Spleen (tissue), 7 donors: Measurements from ENCODE around the gene CALM3.

Experiments used
- CTCF ChIP-seq, 11 experiments: fragments of 200-600 bp in 7 of 11; fragments of 450-650 bp in 4 of 11; sonication (generic) in 4 of 11; IDR thresholded peaks in 8 of 11; conservative IDR thresholded peaks in 3 of 11; 1 replicate in 7 of 11; 2 replicates in 4 of 11; pipeline versions ENCODE4 v1.4.0 to v1.8.0; 2016 to 2021; ENCODE audit warnings: antibody characterized with exemption in 11 of 11, inconsistent platforms in 4 of 11, mild to moderate bottlenecking in 1 of 11
- POLR2A ChIP-seq, 3 donors: fragments of 450-650 bp; IDR thresholded peaks; one replicate each; pipeline ENCODE4 v1.5.1; 2017; ENCODE audit warnings: antibody characterized with exemption in 3 of 3, mild to moderate bottlenecking in 1 of 3
- POLR2AphosphoS5 ChIP-seq, 3 donors: sonication (generic); formaldehyde crosslinking; IDR thresholded peaks; one replicate each; pipeline ENCODE4 v1.5.1; 2017; ENCODE audit warnings: antibody characterized with exemption in 3 of 3
- donor health status: DM: no; HTN: no; CAD: no; lungs with moderate emphysema.
- donor health status: DM: no; HTN: no; CAD: no.
- donor health status: DM: no; HTN: no; CAD: no.

GRCh38 chr19:46586294-46586693, 14.8 kb upstream of the CALM3 start:
- no peak for TF ChIP-seq CTCF (IDR thresholded peaks at IDR 0.05 in 8 of 11, conservative IDR thresholded peaks at IDR 0.05 in 3 of 11)
- no peak for TF ChIP-seq POLR2A (IDR thresholded peaks at IDR 0.05)
- TF ChIP-seq POLR2AphosphoS5 (IDR thresholded peaks at IDR 0.05) = no peak
